ENCODE data around the gene SRC. TPM values are rescaled to one million over a fixed set of nuclear protein-coding genes. Genes with fewer than 3 reads are reported as not detected.

SRC gene
- total RNA-seq, 2 donors from 2014 or later = 75.6 to 109 TPM

DNA sequence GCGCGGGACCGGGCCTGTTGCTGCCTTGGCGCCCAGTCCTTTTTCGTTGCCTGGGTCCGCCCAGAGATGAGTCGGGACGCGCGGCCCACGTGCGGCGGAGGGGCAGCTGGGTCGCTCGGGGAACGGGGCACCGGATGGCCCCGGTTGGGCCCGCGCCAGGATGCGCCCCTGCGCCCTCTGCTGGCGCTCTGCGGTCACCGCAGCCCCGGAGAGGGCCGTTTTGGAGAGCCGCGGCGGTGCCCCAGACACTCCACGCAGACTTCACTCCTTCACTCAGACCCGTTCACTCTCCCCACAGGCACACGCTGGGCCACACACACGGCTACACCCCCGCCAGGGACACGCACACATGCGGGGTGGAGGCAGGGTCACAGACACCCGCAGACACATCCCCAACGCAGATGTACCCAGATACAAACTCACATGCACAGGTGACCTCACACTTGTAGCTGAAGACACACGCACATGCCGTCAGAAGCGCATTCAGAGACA lies 38.8 kb downstream of the SRC start:
- H3K4me3 Mint-ChIP-seq = peak overlapping the region; percentile 16
- H3K27ac Mint-ChIP-seq = peak overlapping the region; percentile 50
- no peaks in the 10 kb centered on the region for H3K9me3 Mint-ChIP-seq
- Histone ChIP-seq H3K27ac (ENCODE audit: low read depth, low read length) (no peak overlapping the region), H3K4me1 (ENCODE audit: control insufficient read depth, insufficient read depth, low read length) (peaks cover 9% of the 10 kb centered on the region), H3K9me3 (ENCODE audit: control insufficient read depth, low read length) (no peaks in the 10 kb centered on the region), H3K4me3 (ENCODE audit: low read length) (no peak overlapping the region), H3K9ac (ENCODE audit: extremely low read depth, low read length, poor library complexity, severe bottlenecking) (no peak overlapping the region), H3K36me3 (ENCODE audit: control insufficient read depth, insufficient read depth, low read length) (peaks cover 64% of the 10 kb centered on the region), H3K27me3 (ENCODE audit: control insufficient read depth, insufficient read depth, low read length, poor library complexity, severe bottlenecking) (no peaks in the 10 kb centered on the region)
- 33 to 40% methylated on average over 18 to 41 of the region's 42 CpGs for WGBS, 2 experiments (ENCODE audit: insufficient coverage in 1 of 2, insufficient read length in 1 of 2)
- H3K36me3 Mint-ChIP-seq (ENCODE audit: low read depth) = peaks cover 57% of the 10 kb centered on the region
- DNase-seq = peak; percentile 90
- TF ChIP-seq, protein P1, sequence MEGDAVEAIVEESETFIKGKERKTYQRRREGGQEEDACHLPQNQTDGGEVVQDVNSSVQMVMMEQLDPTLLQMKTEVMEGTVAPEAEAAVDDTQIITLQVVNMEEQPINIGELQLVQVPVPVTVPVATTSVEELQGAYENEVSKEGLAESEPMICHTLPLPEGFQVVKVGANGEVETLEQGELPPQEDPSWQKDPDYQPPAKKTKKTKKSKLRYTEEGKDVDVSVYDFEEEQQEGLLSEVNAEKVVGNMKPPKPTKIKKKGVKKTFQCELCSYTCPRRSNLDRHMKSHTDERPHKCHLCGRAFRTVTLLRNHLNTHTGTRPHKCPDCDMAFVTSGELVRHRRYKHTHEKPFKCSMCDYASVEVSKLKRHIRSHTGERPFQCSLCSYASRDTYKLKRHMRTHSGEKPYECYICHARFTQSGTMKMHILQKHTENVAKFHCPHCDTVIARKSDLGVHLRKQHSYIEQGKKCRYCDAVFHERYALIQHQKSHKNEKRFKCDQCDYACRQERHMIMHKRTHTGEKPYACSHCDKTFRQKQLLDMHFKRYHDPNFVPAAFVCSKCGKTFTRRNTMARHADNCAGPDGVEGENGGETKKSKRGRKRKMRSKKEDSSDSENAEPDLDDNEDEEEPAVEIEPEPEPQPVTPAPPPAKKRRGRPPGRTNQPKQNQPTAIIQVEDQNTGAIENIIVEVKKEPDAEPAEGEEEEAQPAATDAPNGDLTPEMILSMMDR (conservative IDR thresholded peaks at IDR 0.05) = peak; percentile 96
- H3K4me1 Mint-ChIP-seq = peaks cover 13% of the 10 kb centered on the region
- H3K27me3 Mint-ChIP-seq (ENCODE audit: insufficient read depth) = no peaks in the 10 kb centered on the region

DNA sequence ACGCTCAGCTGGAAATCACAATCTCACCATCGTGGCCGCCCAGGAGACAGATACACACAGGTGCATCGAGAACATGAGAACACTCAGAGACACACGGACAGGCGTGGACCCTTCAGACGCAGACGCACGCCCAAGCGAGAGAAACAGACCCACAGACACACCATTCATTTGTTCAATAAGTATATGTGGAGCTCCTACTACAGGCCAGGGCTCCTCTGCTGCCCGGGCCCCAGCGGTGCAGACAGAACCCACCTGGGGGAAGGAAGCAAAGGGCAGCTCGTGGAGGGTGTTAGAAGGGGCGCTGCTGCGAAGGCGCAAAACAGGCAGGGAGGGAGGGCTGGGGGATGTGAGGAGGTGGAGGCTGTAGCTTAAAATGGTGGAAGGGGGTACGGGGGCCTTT lies 39.2 kb downstream of the SRC start:
- Histone ChIP-seq H3K4me3 (ENCODE audit: low read length) (no peak overlapping the region), H3K9me3 (ENCODE audit: control insufficient read depth, low read length) (no peaks in the 10 kb centered on the region), H3K27ac (ENCODE audit: low read depth, low read length) (no peak overlapping the region), H3K27me3 (ENCODE audit: control insufficient read depth, insufficient read depth, low read length, poor library complexity, severe bottlenecking) (no peaks in the 10 kb centered on the region), H3K4me1 (ENCODE audit: control insufficient read depth, insufficient read depth, low read length) (peaks cover 9% of the 10 kb centered on the region), H3K9ac (ENCODE audit: extremely low read depth, low read length, poor library complexity, severe bottlenecking) (no peak overlapping the region), H3K36me3 (ENCODE audit: control insufficient read depth, insufficient read depth, low read length) (peaks cover 68% of the 10 kb centered on the region)
- H3K27me3 Mint-ChIP-seq (ENCODE audit: insufficient read depth) = no peaks in the 10 kb centered on the region
- TF ChIP-seq, protein P1 (conservative IDR thresholded peaks at IDR 0.05) = no peak
- WGBS, 2 experiments (ENCODE audit: insufficient coverage in 1 of 2, insufficient read length in 1 of 2) = 89 to 93% methylated on average over 9 to 17 of the region's 17 CpGs
- peak overlapping the region; percentile 16 for H3K4me3 Mint-ChIP-seq
- H3K27ac Mint-ChIP-seq = peak overlapping the region; percentile 50
- H3K4me1 Mint-ChIP-seq = peaks cover 12% of the 10 kb centered on the region
- H3K36me3 Mint-ChIP-seq (ENCODE audit: low read depth) = peaks cover 59% of the 10 kb centered on the region
- no peaks in the 10 kb centered on the region for H3K9me3 Mint-ChIP-seq
- DNase-seq = peak; percentile 35

DNA sequence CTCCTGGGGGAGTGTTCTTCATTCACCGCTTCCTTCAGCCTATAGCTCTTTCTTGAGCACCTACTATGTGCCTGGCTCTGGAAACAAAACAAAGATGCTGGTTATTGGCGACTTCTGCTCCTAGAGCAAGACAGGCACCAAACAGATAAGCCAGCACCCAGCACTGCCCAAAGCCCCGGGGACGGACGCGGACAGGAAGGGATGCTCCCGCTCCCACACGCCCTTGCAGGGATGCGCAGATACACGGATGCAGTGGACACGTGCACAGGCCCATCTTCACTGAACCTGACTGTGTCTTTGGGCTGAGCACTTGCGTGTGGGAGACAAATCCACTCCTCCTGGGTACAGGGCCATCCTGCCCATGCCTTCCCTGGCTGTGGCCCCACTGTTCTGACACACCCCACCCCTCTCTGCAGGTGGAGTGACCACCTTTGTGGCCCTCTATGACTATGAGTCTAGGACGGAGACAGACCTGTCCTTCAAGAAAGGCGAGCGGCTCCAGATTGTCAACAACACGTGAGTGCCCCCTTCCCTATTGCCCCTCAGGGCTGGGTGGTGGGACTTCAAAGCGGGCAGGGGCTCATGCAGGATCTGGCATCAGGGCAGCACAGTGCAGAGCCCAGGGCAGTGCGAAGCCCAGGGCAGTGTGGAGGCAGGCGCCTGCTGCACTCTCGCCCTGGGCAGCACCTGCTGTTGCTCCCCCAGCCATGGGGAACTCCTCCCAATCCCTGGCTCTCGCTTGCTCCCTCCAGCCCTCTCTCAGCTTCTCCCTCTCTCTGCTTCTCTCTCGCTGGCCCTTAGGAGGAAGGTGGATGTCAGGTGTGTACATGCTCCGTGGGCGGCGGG lies 39.9 kb downstream of the SRC start:
- peaks cover 69% of the 10 kb centered on the region for H3K36me3 ChIP-seq (ENCODE audit: control insufficient read depth, insufficient read depth, low read length)
- peak; percentile 38 for DNase-seq
- WGBS, 2 experiments (ENCODE audit: insufficient coverage in 1 of 2, insufficient read length in 1 of 2) = 94 to 95% methylated on average over 18 to 25 of the region's 25 CpGs
- Mint-ChIP-seq H3K4me1 (peaks cover 5% of the 10 kb centered on the region), H3K36me3 (ENCODE audit: low read depth) (peaks cover 61% of the 10 kb centered on the region), H3K27ac (no peak overlapping the region), H3K4me3 (no peak overlapping the region), H3K9me3 (no peaks in the 10 kb centered on the region), H3K27me3 (ENCODE audit: insufficient read depth) (no peaks in the 10 kb centered on the region)
- no peaks in the 10 kb centered on the region for H3K27me3 ChIP-seq (ENCODE audit: control insufficient read depth, insufficient read depth, low read length, poor library complexity, severe bottlenecking)
- no peak overlapping the region for H3K4me3 ChIP-seq (ENCODE audit: low read length)
- H3K4me1 ChIP-seq (ENCODE audit: control insufficient read depth, insufficient read depth, low read length) = peaks cover 6% of the 10 kb centered on the region
- TF ChIP-seq, protein P1 (conservative IDR thresholded peaks at IDR 0.05) = no peak
- H3K9ac ChIP-seq (ENCODE audit: extremely low read depth, low read length, poor library complexity, severe bottlenecking) = no peak overlapping the region
- no peak overlapping the region for H3K27ac ChIP-seq (ENCODE audit: low read depth, low read length)
- H3K9me3 ChIP-seq (ENCODE audit: control insufficient read depth, low read length) = no peaks in the 10 kb centered on the region
